ENCODE measurements around the gene LHPP. TPM values are rescaled to one million over a fixed set of nuclear protein-coding genes. Genes with fewer than 3 reads are reported as not detected.

Gene LHPP
- total RNA-seq, 4 donors from 2014 or later = 20.3 to 116 (median 22.4) TPM

- in situ Hi-C loops (cut with MboI; ENCODE audit: low pct_ligation_motif_present in 1 of 4, low pct_unique_long_range_greater_than_20kb in 1 of 4, low sequenced_read_pairs in 3 of 4) = no loop called here
- no peak for TF ChIP-seq POLR2AphosphoS5 (IDR thresholded peaks at IDR 0.05)
- no peak for TF ChIP-seq POLR2A (IDR thresholded peaks at IDR 0.05)
- TF ChIP-seq EP300 (IDR thresholded peaks at IDR 0.05; ENCODE audit: low read depth) = no peak
- TF ChIP-seq, protein P1, sequence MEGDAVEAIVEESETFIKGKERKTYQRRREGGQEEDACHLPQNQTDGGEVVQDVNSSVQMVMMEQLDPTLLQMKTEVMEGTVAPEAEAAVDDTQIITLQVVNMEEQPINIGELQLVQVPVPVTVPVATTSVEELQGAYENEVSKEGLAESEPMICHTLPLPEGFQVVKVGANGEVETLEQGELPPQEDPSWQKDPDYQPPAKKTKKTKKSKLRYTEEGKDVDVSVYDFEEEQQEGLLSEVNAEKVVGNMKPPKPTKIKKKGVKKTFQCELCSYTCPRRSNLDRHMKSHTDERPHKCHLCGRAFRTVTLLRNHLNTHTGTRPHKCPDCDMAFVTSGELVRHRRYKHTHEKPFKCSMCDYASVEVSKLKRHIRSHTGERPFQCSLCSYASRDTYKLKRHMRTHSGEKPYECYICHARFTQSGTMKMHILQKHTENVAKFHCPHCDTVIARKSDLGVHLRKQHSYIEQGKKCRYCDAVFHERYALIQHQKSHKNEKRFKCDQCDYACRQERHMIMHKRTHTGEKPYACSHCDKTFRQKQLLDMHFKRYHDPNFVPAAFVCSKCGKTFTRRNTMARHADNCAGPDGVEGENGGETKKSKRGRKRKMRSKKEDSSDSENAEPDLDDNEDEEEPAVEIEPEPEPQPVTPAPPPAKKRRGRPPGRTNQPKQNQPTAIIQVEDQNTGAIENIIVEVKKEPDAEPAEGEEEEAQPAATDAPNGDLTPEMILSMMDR (IDR thresholded peaks at IDR 0.05) = no peak
- Histone ChIP-seq H3K9me3 (no peaks in the 10 kb centered on the region), H3K4me3 (no peak overlapping the region), H3K27ac (no peak overlapping the region), H3K36me3 (no peaks in the 10 kb centered on the region), H3K4me1 (peaks cover 16 to 40% (median 26%) of the 10 kb centered on the region in 4 donors), H3K27me3 (no peaks in the 10 kb centered on the region)
- no peak for DNase-seq
- 93% methylated on average over 23 of the region's 31 CpGs; no CpG with 5 or more reads in 1 of the 2 donors for WGBS, 2 donors (ENCODE audit: low coverage in 1 of 2)
- intact Hi-C loops (cut with DNase I; ENCODE audit: low total_unique reads) = loop anchor here (10.0 kb wide), 1 partner anchor 88 kb away; no protein-coding TSS in a partner anchor
These were observed 161.4 kb downstream of the LHPP start for GRCh38 chr10:124622866-124623536.

- no peak for DNase-seq
- TF ChIP-seq, protein P1 (IDR thresholded peaks at IDR 0.05) = no peak
- no peak for TF ChIP-seq POLR2A (IDR thresholded peaks at IDR 0.05)
- no peak for TF ChIP-seq EP300 (IDR thresholded peaks at IDR 0.05; ENCODE audit: low read depth)
- TF ChIP-seq POLR2AphosphoS5 (IDR thresholded peaks at IDR 0.05) = no peak
- Histone ChIP-seq H3K27ac (no peak overlapping the region), H3K27me3 (no peaks in the 10 kb centered on the region), H3K36me3 (no peaks in the 10 kb centered on the region), H3K4me1 (peaks cover 24 to 49% (median 32%) of the 10 kb centered on the region in 4 donors), H3K4me3 (no peak overlapping the region), H3K9me3 (no peaks in the 10 kb centered on the region)
- in situ Hi-C loops (cut with MboI; ENCODE audit: low pct_ligation_motif_present in 1 of 4, low pct_unique_long_range_greater_than_20kb in 1 of 4, low sequenced_read_pairs in 3 of 4) (no loop called here), intact Hi-C loops (cut with DNase I; ENCODE audit: low total_unique reads) (loop anchor here (10.0 kb wide), 1 partner anchor 89 kb away; no protein-coding TSS in a partner anchor)
- WGBS, 2 donors (ENCODE audit: low coverage in 1 of 2) = 94% methylated on average over 5 to 13 of the region's 13 CpGs
These were observed 162.4 kb downstream of the LHPP start for GRCh38 chr10:124624006-124624405.

GRCh38 chr10:124624466-124624865 lies 162.8 kb downstream of the LHPP start:
- in situ Hi-C loops (cut with MboI; ENCODE audit: low pct_ligation_motif_present in 1 of 4, low pct_unique_long_range_greater_than_20kb in 1 of 4, low sequenced_read_pairs in 3 of 4) (no loop called here), intact Hi-C loops (cut with DNase I; ENCODE audit: low total_unique reads) (loop anchor here (10.0 kb wide), 1 partner anchor 90 kb away; no protein-coding TSS in a partner anchor)
- TF ChIP-seq EP300 (IDR thresholded peaks at IDR 0.05; ENCODE audit: low read depth) (no peak), POLR2AphosphoS5 (IDR thresholded peaks at IDR 0.05) (no peak), POLR2A (IDR thresholded peaks at IDR 0.05) (no peak)
- TF ChIP-seq, protein P1 (IDR thresholded peaks at IDR 0.05) = no peak
- H3K27me3 ChIP-seq = no peaks in the 10 kb centered on the region
- no peak overlapping the region for H3K4me3 ChIP-seq
- no peaks in the 10 kb centered on the region for H3K9me3 ChIP-seq
- WGBS, 2 donors (ENCODE audit: low coverage in 1 of 2) = 85% methylated on average over 9 of the region's 9 CpGs; no CpG with 5 or more reads in 1 of the 2 donors
- H3K27ac ChIP-seq = no peak overlapping the region
- H3K4me1 ChIP-seq = peaks cover 25 to 49% (median 30%) of the 10 kb centered on the region in 4 donors
- H3K36me3 ChIP-seq = no peaks in the 10 kb centered on the region
- no peak for DNase-seq

DNA sequence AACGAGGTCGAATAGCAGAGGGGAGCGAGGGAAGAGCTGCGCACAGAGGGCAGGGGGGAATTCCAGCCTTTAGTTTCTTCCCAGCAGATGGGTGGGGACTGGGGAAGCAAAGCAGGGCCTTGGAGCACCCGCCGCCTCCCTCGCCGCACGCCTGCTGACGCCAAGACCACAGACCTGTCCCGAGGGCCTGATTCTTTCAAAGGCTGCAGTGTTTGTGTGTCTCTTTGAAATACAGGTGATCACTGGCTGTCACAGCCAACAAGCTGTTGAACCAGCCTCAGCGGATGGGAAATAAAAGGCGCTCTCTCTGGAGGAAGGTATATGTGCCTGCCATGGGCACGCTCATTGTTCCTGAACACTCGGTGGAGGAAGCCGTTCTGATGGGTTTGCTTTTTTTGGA lies 163.3 kb downstream of the LHPP start:
- DNase-seq = no peak
- Histone ChIP-seq H3K36me3 (no peaks in the 10 kb centered on the region), H3K27me3 (no peaks in the 10 kb centered on the region), H3K9me3 (no peaks in the 10 kb centered on the region), H3K4me3 (no peak overlapping the region), H3K27ac (no peak overlapping the region), H3K4me1 (peaks cover 25 to 47% (median 31%) of the 10 kb centered on the region in 4 donors)
- intact Hi-C loops (cut with DNase I; ENCODE audit: low total_unique reads) (loop anchor here (10.0 kb wide), 1 partner anchor 90 kb away; no protein-coding TSS in a partner anchor), in situ Hi-C loops (cut with MboI; ENCODE audit: low pct_ligation_motif_present in 1 of 4, low pct_unique_long_range_greater_than_20kb in 1 of 4, low sequenced_read_pairs in 3 of 4) (loop anchor here in 1 of 4 donors (25.0 kb wide), 1 partner anchor 112 kb away; the partner anchor contains the start of gene FAM53B)
- 93% methylated on average over 16 of the region's 16 CpGs; no CpG with 5 or more reads in 1 of the 2 donors for WGBS, 2 donors (ENCODE audit: low coverage in 1 of 2)
- TF ChIP-seq POLR2AphosphoS5 (IDR thresholded peaks at IDR 0.05) = no peak
- TF ChIP-seq, protein P1 (IDR thresholded peaks at IDR 0.05) = no peak
- no peak for TF ChIP-seq EP300 (IDR thresholded peaks at IDR 0.05; ENCODE audit: low read depth)
- TF ChIP-seq POLR2A (IDR thresholded peaks at IDR 0.05) = no peak

Data from transverse colon (tissue), 4 donors.